Activated CD4-positive, alpha-beta T cell treated with anti-CD3 and anti-CD28 coated beads, Interleukin-2, amount 10 ng/mL, durations not matched to agents 7 days and 5 days (primary cell): ENCODE results near the gene ADCY3. TPM values are rescaled to one million over a fixed set of nuclear protein-coding genes. Genes with fewer than 3 reads are reported as not detected.

ENCODE experiments used
- CTCF ChIA-PET: fragments of 350-600 bp; sonication (Branson Sonifier 250); formaldehyde crosslinking; loops from one replicate; lab custom pipeline; 2021; ENCODE audit warnings: antibody characterized with exemption; lab: Charles Lee
- POLR2A ChIA-PET: fragments of 350-600 bp; sonication (Branson Sonifier 250); formaldehyde crosslinking; loops from one replicate; lab custom pipeline; 2021; ENCODE audit warnings: antibody characterized with exemption; lab: Charles Lee
- DNase-seq: peaks from one replicate; pipeline ENCODE4 v3.0.0-alpha.2; 2020
- H3K27ac Mint-ChIP-seq: one replicate; pipeline ENCODE4 v1.8.0; 2021; ENCODE audit warnings: mild to moderate bottlenecking, moderate library complexity, mixed read lengths
- H3K27me3 Mint-ChIP-seq: one replicate; pipeline ENCODE4 v1.8.0; 2021; ENCODE audit warnings: mixed read lengths
- H3K36me3 Mint-ChIP-seq: one replicate; pipeline ENCODE4 v1.8.0; 2021; ENCODE audit warnings: low read depth, mixed read lengths
- H3K4me1 Mint-ChIP-seq: one replicate; pipeline ENCODE4 v1.8.0; 2021; ENCODE audit warnings: mixed read lengths
- H3K4me3 Mint-ChIP-seq: one replicate; pipeline ENCODE4 v1.8.0; 2021; ENCODE audit warnings: mild to moderate bottlenecking, moderate library complexity, mixed read lengths
- H3K9me3 Mint-ChIP-seq: one replicate; pipeline ENCODE4 v1.8.0; 2021; ENCODE audit warnings: mixed read lengths
- total RNA-seq, 2 experiments: library from RNA; stranded (reverse); gene quantifications; one replicate each; pipeline ENCODE4 v1.2.3, GENCODE V29; 2021

The ADCY3 gene
- 10 to 100 TPM; 60.8 to 67.2 TPM for total RNA-seq

DNA sequence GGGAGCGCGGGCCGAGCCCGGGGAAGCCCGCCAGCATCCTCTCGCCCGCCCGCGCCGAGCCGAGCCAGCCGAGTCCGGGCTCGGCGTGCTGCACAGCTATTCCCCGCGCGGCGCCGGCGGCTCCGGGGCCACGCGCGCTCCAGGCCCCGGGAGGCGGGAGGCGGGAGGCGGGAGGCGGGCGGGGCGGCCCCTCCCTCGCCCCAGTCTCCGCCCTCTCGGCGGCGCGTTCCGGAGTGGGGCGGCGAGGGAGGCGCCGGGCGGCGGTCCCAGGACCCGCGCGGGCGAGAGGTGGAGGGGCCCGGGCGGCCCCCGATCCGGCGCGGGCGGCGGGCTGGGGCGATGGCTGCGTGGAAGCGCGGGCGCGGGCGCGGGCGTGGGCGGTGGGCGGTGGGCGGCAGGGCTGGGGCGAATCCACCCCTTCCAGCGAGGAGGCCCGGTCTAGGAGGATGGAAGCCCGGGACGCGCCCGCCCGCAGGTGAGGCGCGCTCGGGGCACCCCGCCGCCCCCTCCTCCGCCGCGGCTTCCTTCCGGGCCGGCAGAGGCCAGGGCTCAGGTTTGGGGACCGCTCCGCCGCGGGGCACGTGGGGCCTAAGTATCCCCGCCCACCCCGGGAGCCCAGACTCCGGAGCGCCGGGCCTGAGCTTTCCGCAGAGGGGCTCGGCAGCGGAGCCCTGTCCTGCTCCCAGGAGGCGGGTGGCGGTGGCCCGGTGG, at the start of gene ADCY3:
Gene ADCY3, minus strand, starts transcription at position 140 of the 711 bp plus-strand sequence. CDS start 1,250 bp downstream, outside the sequence.
- no peaks in the 10 kb centered on the region for H3K27me3 Mint-ChIP-seq
- DNase-seq = peak; percentile 61
- no peaks in the 10 kb centered on the region for H3K9me3 Mint-ChIP-seq
- H3K27ac Mint-ChIP-seq = peak within 1 kb of the TSS; percentile 88
- peaks cover 37% of the 10 kb centered on the region for H3K4me1 Mint-ChIP-seq
- H3K36me3 Mint-ChIP-seq = peaks cover 15% of the 10 kb centered on the region
- peak within 1 kb of the TSS; percentile 89 for H3K4me3 Mint-ChIP-seq
- POLR2A ChIA-PET = no interaction called here
- CTCF ChIA-PET = interaction anchor here (0.7 kb wide), 1 partner anchor 22 kb away, joined by 3 read pairs; no protein-coding TSS in a partner anchor

GRCh38 chr2:24969784-24970183, 49.7 kb upstream of the ADCY3 start:
- no peak overlapping the region for H3K4me3 Mint-ChIP-seq
- peaks cover 16% of the 10 kb centered on the region for H3K4me1 Mint-ChIP-seq
- no peaks in the 10 kb centered on the region for H3K9me3 Mint-ChIP-seq
- peaks cover 10% of the 10 kb centered on the region for H3K36me3 Mint-ChIP-seq
- ChIA-PET CTCF (interaction anchor here (0.7 to 2.5 kb wide), 2 partner anchors 12 to 294 kb away, joined by 3 to 6 read pairs; no protein-coding TSS in a partner anchor), POLR2A (no interaction called here)
- DNase-seq = no peak
- H3K27ac Mint-ChIP-seq = no peak overlapping the region
- H3K27me3 Mint-ChIP-seq = no peaks in the 10 kb centered on the region

GRCh38 chr2:24961903-24962302, 41.9 kb upstream of the ADCY3 start:
- H3K36me3 Mint-ChIP-seq = peaks cover 56% of the 10 kb centered on the region
- POLR2A ChIA-PET = no interaction called here
- CTCF ChIA-PET = no interaction called here
- no peaks in the 10 kb centered on the region for H3K9me3 Mint-ChIP-seq
- DNase-seq = no peak
- H3K4me3 Mint-ChIP-seq = no peak overlapping the region
- H3K4me1 Mint-ChIP-seq = no peaks in the 10 kb centered on the region
- no peak overlapping the region for H3K27ac Mint-ChIP-seq
- H3K27me3 Mint-ChIP-seq = no peaks in the 10 kb centered on the region

DNA sequence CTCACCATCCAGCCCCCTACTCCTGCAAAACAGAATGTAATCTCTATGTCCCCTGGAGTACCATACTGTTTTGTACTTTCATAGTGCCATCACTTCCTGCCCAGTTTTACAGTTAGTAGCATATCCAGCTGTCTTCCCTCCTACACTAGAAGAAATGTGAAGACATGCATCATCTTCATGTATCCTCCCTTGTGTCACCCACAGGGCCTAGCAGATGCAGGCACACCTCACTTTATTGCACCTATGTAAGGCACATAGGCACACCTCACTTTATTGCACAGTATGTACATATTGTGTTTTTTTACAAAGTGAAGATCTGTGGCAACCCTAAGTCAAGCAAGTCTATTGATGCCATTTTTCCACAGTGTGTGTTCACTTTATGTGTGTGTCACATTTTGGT, 39.7 kb upstream of the ADCY3 start:
- H3K4me1 Mint-ChIP-seq = no peaks in the 10 kb centered on the region
- H3K27me3 Mint-ChIP-seq = no peaks in the 10 kb centered on the region
- H3K27ac Mint-ChIP-seq = no peak overlapping the region
- ChIA-PET CTCF (interaction anchor here (0.9 kb wide), 1 partner anchor 550 kb away, joined by 3 read pairs; no protein-coding TSS in a partner anchor), POLR2A (no interaction called here)
- no peak overlapping the region for H3K4me3 Mint-ChIP-seq
- peaks cover 69% of the 10 kb centered on the region for H3K36me3 Mint-ChIP-seq
- H3K9me3 Mint-ChIP-seq = peaks cover 11% of the 10 kb centered on the region
- no peak for DNase-seq

- Mint-ChIP-seq H3K27me3 (no peaks in the 10 kb centered on the region), H3K27ac (no peak overlapping the region), H3K36me3 (peaks cover 74% of the 10 kb centered on the region), H3K9me3 (peaks cover 11% of the 10 kb centered on the region), H3K4me1 (no peaks in the 10 kb centered on the region), H3K4me3 (no peak overlapping the region)
- CTCF ChIA-PET = interaction anchor here (1.5 kb wide), 1 partner anchor 10 kb away, joined by 6 read pairs; no protein-coding TSS in a partner anchor
- DNase-seq = no peak
- POLR2A ChIA-PET = no interaction called here
Measured at GRCh38 chr2:24958411-24958935, 38.4 kb upstream of the ADCY3 start.

DNA sequence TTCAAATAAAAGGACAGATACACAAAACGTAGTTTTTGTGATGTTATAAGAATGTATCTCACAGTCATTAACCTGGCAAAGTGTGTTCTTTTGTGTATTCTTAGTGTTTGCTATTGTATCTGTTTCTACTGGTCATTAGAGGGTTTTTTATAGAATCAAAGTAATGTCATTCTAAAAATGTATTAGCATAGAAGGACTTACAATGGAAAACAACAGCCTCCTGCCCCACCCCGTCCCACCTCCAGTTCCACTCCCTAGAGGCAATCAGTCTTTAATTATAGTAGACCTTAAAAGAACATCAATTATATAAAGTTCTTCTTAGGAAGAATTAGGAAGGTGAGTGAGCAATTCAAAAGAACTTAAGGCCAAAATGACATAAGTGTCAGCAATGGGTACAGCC, 37.9 kb upstream of the ADCY3 start:
- POLR2A ChIA-PET = no interaction called here
- Mint-ChIP-seq H3K27ac (no peak overlapping the region), H3K36me3 (peaks cover 73% of the 10 kb centered on the region)

DNA sequence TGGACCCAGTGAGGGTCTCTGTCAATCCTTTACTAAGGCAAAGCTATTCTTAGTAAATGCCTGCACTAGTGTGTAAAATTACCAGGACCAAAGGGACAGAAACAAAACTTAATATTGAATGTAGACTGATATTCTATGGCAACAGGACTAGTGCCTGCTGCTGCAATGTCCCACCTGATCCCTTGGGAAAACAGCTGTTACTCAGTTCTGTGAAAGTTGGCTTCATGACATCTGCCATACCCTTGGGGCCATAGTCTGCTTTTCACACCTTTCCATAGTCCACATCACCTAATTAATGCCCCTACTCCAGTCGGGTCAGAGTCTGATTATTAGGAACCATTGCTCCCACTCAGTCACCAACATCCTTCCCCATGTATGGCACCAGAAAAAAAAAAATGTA, 37.2 kb upstream of the ADCY3 start:
- H3K36me3 Mint-ChIP-seq = peaks cover 71% of the 10 kb centered on the region

More for the DNA sequence above, 37.9 kb upstream of the ADCY3 start:
- no peaks in the 10 kb centered on the region for H3K4me1 Mint-ChIP-seq
- DNase-seq = no peak
- no peaks in the 10 kb centered on the region for H3K27me3 Mint-ChIP-seq
- H3K4me3 Mint-ChIP-seq = no peak overlapping the region
- CTCF ChIA-PET = interaction anchor here (1.5 kb wide), 1 partner anchor 11 kb away, joined by 6 read pairs; no protein-coding TSS in a partner anchor
- peaks cover 11% of the 10 kb centered on the region for H3K9me3 Mint-ChIP-seq

GRCh38 chr2:24955921-24956320, 35.9 kb upstream of the ADCY3 start:
- no peak for DNase-seq
- CTCF ChIA-PET = interaction anchor here (1.9 kb wide), 1 partner anchor 13 kb away, joined by 6 read pairs; no protein-coding TSS in a partner anchor
- POLR2A ChIA-PET = no interaction called here

More for the DNA sequence above, 37.2 kb upstream of the ADCY3 start:
- Mint-ChIP-seq H3K27ac (no peak overlapping the region), H3K4me1 (no peaks in the 10 kb centered on the region), H3K27me3 (no peaks in the 10 kb centered on the region), H3K9me3 (peaks cover 11% of the 10 kb centered on the region), H3K4me3 (no peak overlapping the region)
- ChIA-PET CTCF (interaction anchor here (1.5 to 1.9 kb wide), 2 partner anchors 12 to 14 kb away, joined by 6 read pairs; no protein-coding TSS in a partner anchor), POLR2A (no interaction called here)
- no peak for DNase-seq

DNA sequence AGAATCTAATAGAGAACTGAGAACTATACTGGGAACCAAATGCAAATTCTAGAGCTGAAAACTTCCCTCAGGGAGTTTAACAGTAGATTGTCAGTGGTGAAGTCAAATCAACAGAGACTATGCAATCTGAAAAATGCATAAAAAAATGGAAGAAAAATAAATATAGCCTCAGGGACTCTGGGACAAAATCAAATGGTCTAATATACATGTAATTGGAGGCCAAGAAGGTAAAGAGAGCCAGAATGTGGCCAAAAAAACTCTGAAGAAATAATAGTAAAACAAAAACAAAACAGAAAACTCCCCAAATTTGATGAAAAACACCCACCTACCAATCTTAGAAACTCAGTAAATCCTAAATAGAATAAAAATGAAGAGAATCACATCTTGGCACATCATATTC, 35.2 kb upstream of the ADCY3 start:
- peaks cover 11% of the 10 kb centered on the region for H3K9me3 Mint-ChIP-seq
- H3K27me3 Mint-ChIP-seq = no peaks in the 10 kb centered on the region
- H3K4me1 Mint-ChIP-seq = no peaks in the 10 kb centered on the region
- DNase-seq = no peak
- ChIA-PET POLR2A (no interaction called here), CTCF (interaction anchor here (2.7 kb wide), 1 partner anchor 11 kb away, joined by 15 read pairs; no protein-coding TSS in a partner anchor)
- H3K4me3 Mint-ChIP-seq = no peak overlapping the region
- peaks cover 71% of the 10 kb centered on the region for H3K36me3 Mint-ChIP-seq
- no peak overlapping the region for H3K27ac Mint-ChIP-seq

More at GRCh38 chr2:24955921-24956320, 35.9 kb upstream of the ADCY3 start:
- peaks cover 11% of the 10 kb centered on the region for H3K9me3 Mint-ChIP-seq
- no peak overlapping the region for H3K4me3 Mint-ChIP-seq
- H3K27ac Mint-ChIP-seq = no peak overlapping the region
- H3K36me3 Mint-ChIP-seq = peaks cover 70% of the 10 kb centered on the region
- H3K27me3 Mint-ChIP-seq = no peaks in the 10 kb centered on the region
- H3K4me1 Mint-ChIP-seq = no peaks in the 10 kb centered on the region

DNA sequence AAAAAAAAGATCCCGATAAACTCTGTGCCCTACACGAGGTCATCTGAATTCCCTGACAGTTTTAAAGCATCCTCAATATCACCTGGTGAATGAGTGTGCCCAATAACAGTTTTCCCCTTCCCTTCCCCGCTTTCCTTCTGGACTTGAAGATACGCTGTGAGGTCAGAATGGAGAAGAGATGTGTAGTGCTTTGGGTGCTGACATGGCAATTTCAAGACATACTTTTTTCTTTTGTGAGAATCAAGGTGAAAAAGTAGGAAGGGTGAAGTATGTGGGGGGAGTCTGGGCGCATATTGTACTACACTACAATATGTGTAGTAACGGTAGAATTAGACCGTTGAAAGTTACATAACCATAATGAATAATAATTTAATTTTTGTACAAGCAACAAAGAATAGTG, 30.1 kb upstream of the ADCY3 start:
- Mint-ChIP-seq H3K36me3 (peaks cover 44% of the 10 kb centered on the region), H3K27ac (no peak overlapping the region), H3K27me3 (no peaks in the 10 kb centered on the region), H3K4me1 (peaks cover 4% of the 10 kb centered on the region), H3K9me3 (peaks cover under 1% of the 10 kb centered on the region), H3K4me3 (no peak overlapping the region)
- CTCF ChIA-PET = no interaction called here
- POLR2A ChIA-PET = no interaction called here
- no peak for DNase-seq

GRCh38 chr2:24948506-24948905, 28.5 kb upstream of the ADCY3 start:
- H3K9me3 Mint-ChIP-seq = no peaks in the 10 kb centered on the region
- DNase-seq = no peak
- H3K27me3 Mint-ChIP-seq = no peaks in the 10 kb centered on the region
- CTCF ChIA-PET = interaction anchor here (1.1 kb wide), 1 partner anchor 15 kb away, joined by 3 read pairs; no protein-coding TSS in a partner anchor
- H3K36me3 Mint-ChIP-seq = peaks cover 31% of the 10 kb centered on the region
- H3K27ac Mint-ChIP-seq = no peak overlapping the region
- no peak overlapping the region for H3K4me3 Mint-ChIP-seq
- H3K4me1 Mint-ChIP-seq = peaks cover 4% of the 10 kb centered on the region
- POLR2A ChIA-PET = no interaction called here

GRCh38 chr2:24947561-24948157, 27.6 kb upstream of the ADCY3 start:
- ChIA-PET CTCF (interaction anchor here (1.1 kb wide), 1 partner anchor 15 kb away, joined by 3 read pairs; no protein-coding TSS in a partner anchor), POLR2A (no interaction called here)
- no peak overlapping the region for H3K27ac Mint-ChIP-seq
- H3K36me3 Mint-ChIP-seq = peaks cover 30% of the 10 kb centered on the region
- H3K4me3 Mint-ChIP-seq = no peak overlapping the region
- H3K27me3 Mint-ChIP-seq = no peaks in the 10 kb centered on the region
- no peak for DNase-seq
- H3K4me1 Mint-ChIP-seq = peaks cover 4% of the 10 kb centered on the region
- H3K9me3 Mint-ChIP-seq = no peaks in the 10 kb centered on the region
